Measurements from ENCODE around the gene FLYWCH1.
"Not testable (repeated sequence)": the region's sequence is repeated elsewhere in the genome, so short reads cannot be mapped to it uniquely, and the experiment has no call there.

FLYWCH1 gene

DNA sequence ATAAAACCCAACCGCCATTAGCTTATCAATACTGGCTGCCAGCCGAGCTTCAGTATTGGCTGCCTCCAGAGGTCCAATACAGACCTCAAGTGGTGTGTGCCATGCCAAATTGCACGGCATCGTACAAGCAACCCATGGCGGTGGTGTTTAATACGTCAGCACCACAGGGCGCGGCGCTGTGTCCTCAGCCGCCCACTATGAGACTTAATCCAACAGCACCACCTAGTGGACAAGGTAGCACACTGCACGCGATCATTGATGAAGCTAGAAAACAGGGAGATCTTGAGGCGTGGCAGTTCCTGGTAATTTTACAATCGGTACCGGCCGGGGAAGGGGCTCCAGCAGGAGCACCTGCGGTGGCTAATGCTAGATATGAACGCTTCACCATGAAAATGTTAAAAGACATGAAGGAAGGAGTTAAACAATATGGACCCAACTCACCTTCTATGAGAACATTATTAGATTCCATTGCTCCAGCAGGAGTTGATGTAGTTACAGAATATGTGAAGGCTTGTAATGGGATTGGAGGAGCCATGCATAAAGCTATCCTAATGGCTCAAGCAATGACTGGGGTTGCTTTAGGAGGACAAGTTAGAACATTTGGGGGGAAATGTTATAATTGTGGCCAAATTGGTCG, 15.4 kb downstream of the FLYWCH1 start:
- DNase-seq, result peak; percentile 36

GRCh38 chr16:2928151-2928550, 16.4 kb downstream of the FLYWCH1 start:
- not testable (repeated sequence) for DNase-seq

DNA sequence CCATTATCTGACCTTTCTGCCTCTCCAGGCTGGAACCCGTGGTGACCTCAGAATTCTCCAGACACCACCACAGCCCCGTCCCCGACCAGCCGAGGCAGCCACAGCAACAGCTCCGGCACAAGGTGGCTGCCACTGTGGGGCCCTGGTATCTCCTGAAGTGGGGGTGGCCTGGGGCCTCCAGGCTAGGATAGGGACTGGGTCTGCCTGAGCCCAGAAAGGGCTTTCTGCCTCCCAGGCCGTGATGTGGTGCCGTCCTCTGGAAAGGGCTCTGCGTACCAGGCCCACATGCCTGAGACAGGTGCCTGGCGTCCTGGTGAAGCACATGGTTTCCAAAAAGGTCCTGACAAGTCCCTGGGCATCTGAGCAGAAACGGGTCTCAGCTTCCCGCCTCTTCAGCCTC, 17.1 kb downstream of the FLYWCH1 start:
- no peak for DNase-seq

DNA sequence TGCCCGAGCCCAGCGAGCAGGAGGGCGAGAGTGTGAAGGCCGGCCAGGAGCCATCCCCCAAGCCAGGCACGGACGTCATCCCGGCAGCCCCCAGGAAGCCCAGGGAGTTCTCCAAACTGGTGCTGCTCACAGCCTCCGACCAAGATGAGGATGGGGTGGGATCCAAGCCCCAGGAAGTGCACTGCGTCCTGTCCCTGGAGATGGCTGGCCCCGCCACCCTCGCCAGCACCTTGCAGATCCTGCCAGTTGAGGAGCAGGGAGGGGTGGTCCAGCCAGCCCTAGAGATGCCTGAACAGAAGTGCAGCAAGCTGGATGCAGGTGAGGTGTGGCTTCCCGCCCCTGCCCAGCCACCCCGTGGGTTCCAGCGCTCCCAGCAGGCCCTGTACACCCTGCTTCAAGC, 18.0 kb downstream of the FLYWCH1 start:
- no peak for DNase-seq

GRCh38 chr16:2930236-2930635, 18.5 kb downstream of the FLYWCH1 start:
- no peak for DNase-seq

- DNase-seq, result not testable (repeated sequence)
These were observed 19.6 kb downstream of the FLYWCH1 start for GRCh38 chr16:2931231-2931914.

DNA sequence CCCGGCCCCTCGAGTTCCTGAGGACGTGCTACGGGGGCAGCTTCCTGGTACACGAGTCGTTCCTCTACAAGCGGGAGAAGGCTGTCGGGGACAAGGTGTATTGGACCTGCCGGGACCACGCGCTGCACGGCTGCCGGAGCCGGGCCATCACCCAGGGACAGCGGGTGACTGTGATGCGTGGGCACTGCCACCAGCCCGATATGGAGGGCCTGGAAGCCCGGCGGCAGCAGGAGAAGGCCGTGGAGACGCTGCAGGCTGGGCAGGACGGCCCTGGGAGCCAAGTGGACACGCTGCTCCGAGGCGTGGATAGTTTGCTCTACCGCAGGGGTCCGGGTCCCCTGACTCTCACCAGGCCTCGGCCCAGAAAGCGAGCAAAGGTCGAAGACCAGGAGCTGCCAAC, 21.4 kb downstream of the FLYWCH1 start:
- DNase-seq, result no peak

- no peak for DNase-seq
These were observed 22.0 kb downstream of the FLYWCH1 start for GRCh38 chr16:2933701-2934100.

DNA sequence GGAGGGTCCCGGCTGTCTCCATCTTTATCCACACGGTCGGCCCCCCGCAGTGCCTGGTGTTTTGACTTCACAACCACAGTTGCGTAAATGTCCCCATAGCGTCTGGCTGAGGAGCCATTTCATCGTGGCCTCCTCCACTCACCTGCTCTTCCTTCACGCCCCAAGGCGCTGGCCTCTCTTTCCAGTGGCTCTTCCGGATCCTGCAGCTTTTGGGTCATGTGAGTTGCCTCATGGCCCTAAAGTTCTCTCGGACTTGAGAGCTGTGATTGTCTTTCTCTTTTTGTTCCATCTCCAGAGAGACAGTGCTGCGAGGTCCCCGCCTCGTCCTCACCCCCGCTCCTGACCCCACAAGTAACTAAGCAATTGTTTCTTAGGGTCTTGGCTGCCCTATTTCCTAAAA, 22.7 kb downstream of the FLYWCH1 start:
- no peak for DNase-seq

- DNase-seq, result no peak
These were observed 24.8 kb downstream of the FLYWCH1 start for GRCh38 chr16:2936436-2937011.

GRCh38 chr16:2937170-2937569, 25.4 kb downstream of the FLYWCH1 start:
- DNase-seq, result no peak

- no peak for DNase-seq
These were observed 26.5 kb downstream of the FLYWCH1 start for GRCh38 chr16:2938206-2938605.

DNA sequence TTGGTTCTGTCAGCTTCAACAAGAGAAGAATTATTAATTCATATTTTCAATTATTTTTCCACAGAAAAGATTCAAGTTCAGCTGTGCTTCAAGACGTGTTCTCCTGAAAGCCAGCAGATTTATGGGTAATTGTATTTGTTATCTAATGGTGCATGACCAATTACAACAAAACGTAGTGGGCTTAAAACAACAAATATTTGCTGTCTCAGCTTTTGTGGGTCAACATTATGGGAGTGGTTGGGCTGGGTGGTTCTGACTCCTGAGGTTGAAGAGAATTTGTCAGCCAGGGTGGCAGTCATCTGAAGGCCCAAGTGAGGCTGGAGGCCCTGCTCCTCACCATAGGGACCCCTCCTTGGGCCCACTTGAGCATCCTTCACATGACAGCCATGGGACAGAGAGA, 28.2 kb downstream of the FLYWCH1 start:
- DNase-seq, result no peak

DNA sequence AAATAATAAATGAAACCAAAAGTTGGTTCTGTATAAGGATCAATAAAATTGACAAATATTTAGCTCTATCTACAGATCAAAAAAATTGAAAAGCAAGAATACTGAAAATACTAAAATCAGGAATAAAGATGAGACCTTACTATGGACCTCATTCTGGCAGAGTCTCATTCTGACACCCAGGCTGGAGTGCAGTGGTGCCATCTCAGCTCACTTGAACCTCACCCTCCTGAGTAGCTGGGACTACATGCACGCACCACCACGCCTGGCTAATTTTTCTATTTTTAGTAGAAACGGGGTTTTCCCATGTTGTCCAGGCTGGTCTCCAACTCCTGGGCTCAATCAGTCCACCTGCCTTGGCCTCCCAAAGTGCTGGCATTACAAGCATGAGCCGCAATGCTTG, 30.3 kb downstream of the FLYWCH1 start:
- DNase-seq, result no peak

GRCh38 chr16:2943716-2944115, 32.0 kb downstream of the FLYWCH1 start:
- not testable (repeated sequence) for DNase-seq

- no peak for DNase-seq
These were observed 34.9 kb downstream of the FLYWCH1 start for GRCh38 chr16:2946649-2947048.

DNA sequence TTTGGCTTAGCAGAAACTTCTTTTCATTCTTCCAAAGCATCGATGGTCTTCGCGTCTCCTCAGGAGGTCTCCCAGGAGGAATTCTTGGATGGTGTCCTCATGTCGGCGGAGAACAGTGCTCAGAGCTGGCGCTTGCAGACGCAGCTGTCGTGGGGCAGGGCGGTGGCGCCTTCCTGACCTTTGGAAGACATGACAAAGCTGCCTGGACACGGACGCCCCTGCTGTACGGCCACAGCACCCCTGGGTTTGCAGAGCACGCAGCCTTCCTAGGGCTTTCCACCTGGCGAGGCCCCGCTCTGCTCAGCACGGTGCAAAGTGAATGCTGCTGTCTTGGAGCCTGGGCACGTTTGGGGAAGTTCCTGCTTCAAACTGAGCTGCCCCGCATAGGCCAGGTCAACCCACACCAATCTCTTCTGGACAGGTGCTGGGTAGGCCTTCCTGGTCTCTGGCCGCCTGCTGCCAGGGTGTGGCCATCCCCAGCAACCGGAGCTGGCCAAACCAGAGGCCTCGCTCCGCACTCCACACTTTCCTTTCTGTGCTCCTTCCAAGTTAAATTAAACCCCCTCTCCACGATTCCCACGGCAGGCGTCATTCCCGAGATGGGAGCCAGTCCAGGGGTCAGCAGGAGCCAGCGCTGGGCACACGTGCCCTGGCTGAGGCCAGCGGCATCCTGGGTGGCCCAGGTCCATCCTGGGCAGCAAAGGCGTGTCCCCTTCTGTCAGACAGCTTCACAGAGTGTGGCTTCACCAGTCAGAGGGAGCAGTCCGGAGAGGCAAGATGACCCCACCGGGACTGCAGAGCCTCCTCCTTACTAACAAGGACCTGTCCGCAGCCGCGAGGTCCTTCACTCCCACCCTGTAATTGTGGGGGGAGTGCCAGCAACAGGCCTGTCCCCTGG, 37.3 kb downstream of the FLYWCH1 start:
- no peak for DNase-seq

DNA sequence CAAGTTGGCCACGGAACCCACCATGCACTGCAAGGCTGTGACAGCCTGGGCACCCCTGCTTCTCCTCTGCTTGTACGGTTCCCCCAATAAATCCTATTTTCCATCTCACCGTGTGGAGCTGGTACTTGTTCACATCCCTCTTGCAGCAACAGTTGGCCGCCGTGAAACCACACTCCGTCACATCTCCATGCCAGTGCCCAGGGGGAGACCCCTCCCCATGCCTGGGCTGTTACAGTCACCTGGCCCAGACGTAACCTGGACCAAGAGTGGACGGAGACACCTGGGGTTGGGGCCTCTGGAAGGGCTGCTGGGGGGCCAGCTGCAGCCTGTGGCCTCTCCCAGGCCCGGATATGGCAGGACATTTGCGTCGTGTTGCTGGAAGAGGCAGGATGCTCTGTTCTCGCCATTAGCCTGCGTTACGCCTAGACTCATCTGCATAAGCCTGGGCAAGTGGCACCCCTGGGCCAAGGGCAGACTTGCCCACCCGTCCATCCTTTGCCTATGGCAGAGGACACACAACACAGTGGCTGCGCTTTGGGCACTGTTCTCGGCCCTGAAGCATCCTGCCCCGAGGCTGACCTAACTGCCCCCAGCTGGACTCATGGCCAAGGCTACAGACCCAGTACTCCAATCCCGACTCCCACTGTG, 38.1 kb downstream of the FLYWCH1 start:
- no peak for DNase-seq

GRCh38 chr16:2950353-2950724, 38.6 kb downstream of the FLYWCH1 start:
- no peak for DNase-seq

DNA sequence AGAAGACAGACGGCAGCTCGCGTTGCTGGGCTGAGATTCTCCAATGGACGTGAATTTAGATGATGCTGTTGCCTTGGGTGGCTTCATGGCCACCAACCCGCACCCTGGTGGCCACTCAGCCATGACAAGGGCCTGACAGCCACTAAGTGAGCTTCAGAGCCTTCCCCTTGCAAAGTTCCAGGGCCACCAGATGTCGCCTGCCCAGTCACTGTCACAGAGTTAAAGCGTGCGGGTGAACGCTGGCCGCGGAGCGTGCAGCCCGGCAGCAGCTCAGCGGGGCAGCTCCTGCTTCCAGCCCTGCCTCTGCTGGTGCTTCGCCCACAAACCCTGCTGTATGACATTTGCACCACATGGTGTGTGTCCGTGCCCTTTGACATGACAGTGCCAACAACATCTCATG, 39.0 kb downstream of the FLYWCH1 start:
- DNase-seq, result no peak

GRCh38 chr16:2952679-2953078, 40.9 kb downstream of the FLYWCH1 start:
- no peak for DNase-seq

DNA sequence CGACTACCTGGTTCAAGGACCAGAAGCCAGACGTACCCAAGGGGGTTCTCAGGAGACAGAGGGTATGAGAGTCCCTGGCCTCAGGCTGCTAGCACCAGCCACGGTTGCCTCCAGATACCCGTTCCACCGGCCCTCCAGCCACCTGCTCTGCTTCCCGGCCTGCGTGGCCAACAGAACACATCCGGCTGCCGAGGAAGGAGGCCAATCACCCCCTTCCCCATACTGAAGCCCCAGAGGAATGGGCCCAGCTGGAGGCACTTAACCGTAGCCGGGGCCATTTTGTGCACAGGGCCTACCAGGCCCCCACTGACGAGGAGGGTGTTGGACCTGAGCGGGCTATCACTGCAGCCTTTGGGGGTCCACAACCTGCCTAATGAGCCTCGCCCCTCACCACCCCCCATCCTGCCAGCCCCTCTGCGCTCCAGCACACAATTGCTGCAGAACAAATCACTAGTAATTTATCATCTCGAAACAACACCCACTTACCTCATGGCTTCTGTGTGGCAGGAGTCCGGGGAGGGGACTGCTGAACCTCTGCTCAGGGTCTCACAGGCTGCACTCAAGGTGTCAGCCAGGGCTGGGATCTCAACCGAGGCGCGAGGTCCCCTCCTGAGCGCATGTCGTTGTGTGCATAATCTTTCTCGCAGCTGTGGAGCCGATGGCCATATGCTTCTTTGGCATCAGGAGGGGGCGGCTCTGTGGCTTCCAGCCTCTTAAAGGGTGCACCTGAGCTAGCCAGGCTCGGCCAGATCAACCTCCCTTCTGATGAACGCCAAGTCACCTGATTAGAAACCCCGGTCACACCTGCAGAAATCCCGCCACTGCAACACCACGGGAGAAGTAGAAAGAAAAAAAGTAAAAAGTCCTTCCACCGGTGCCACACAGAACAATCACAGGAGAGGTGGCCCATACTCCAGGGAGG, 42.2 kb downstream of the FLYWCH1 start:
- DNase-seq, result no peak

Measured in NCI-H1048 (cell line).